Renal cortex interstitium (tissue), 11 donors: ENCODE data around the gene HOXA13. TPM values are rescaled to one million over a fixed set of nuclear protein-coding genes. Genes with fewer than 3 reads are reported as not detected.
A peak's percentile ranks its signal among the peaks of the same experiment; 100 is the strongest.

Experiments used
- DNase-seq, 11 donors: peaks; one replicate each; pipeline ENCODE4 v3.0.0-alpha.2; 2013; ENCODE audit warnings: low read depth in 9 of 11, low spot score in 4 of 11; ENCODE audit errors: extremely low read depth in 1 of 11
- polyA plus RNA-seq, 3 donors: library from polyadenylated mRNA; unstranded; fragments of 120-200 nt; gene quantifications; one replicate each; pipeline ENCODE4 v1.2.1, GENCODE V29; 2013; ENCODE audit not compliant: insufficient read length in 3 of 3

Gene HOXA13
- polyA plus RNA-seq, 3 donors = 0.01 TPM; not detected in 2

GRCh38 chr7:27165089-27165995 lies 34.5 kb downstream of the HOXA13 start, which contains the start of gene HOXA9:
Gene HOXA9, minus strand, starts transcription at chr7:27165537. Its CDS starts 80 bp downstream, at chr7:27165457.
- DNase-seq = peak in 10 of 11 donors; percentile 85 to 94 (median 92)

GRCh38 chr7:27164367-27165088 lies 35.4 kb downstream of the HOXA13 start:
- no peak for DNase-seq

- no peak for DNase-seq
Observed at GRCh38 chr7:27164045-27164366, 35.9 kb downstream of the HOXA13 start.

GRCh38 chr7:27163288-27164044 lies 36.4 kb downstream of the HOXA13 start:
- no peak for DNase-seq

- no peak for DNase-seq
Observed at GRCh38 chr7:27162561-27163287, 37.2 kb downstream of the HOXA13 start.

GRCh38 chr7:27161721-27162560 lies 38.0 kb downstream of the HOXA13 start:
- no peak for DNase-seq

- DNase-seq = no peak
Observed at GRCh38 chr7:27161214-27161720, 38.6 kb downstream of the HOXA13 start.

- DNase-seq = peak in 9 of 11 donors; percentile 88 to 94 (median 91)
Observed at GRCh38 chr7:27160546-27161213, 39.2 kb downstream of the HOXA13 start.

GRCh38 chr7:27160145-27160545 lies 39.7 kb downstream of the HOXA13 start:
- no peak for DNase-seq

- DNase-seq = no peak
Observed at GRCh38 chr7:27159266-27160144, 40.4 kb downstream of the HOXA13 start.

- DNase-seq = no peak
Observed at GRCh38 chr7:27158436-27159265, 41.2 kb downstream of the HOXA13 start.

GRCh38 chr7:27157702-27158431 lies 42.0 kb downstream of the HOXA13 start:
- peak in 1 of 11 donors; percentile 75 for DNase-seq

GRCh38 chr7:27156916-27157701 lies 42.8 kb downstream of the HOXA13 start:
- no peak for DNase-seq

- peak in 8 of 11 donors; percentile 80 to 94 (median 91) for DNase-seq
Observed at GRCh38 chr7:27156508-27156898, 43.4 kb downstream of the HOXA13 start, which contains the start of gene HOXA7. Gene HOXA7, minus strand, starts transcription at chr7:27156675. Its CDS starts 130 bp downstream, at chr7:27156545.
